ENCODE results near the gene FIS1.

DNA sequence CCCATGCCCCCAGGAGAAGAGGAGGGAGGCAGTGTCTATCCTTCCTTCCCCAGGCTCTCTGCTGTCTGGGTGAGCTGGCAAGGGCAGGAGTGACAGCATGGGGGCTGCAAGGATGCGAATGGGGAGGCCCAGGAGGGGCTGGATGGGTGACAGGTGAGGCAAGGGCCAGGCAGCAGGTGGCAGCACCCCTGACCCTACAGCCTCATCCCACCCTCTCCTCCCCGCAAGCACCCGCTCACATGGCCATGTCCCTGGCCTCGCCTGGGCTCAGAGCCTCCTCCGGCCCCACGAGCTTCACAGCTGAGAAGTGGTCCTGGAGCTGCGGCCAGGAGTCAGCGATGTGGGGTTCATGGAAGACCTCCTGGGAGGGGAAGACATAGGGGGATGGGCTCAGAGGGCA lies 32.9 kb downstream of the FIS1 start:
- TF ChIP-seq EZH2 (IDR thresholded peaks at IDR 0.05; ENCODE audit: low read length): no peak
- TF ChIP-seq, protein P1, sequence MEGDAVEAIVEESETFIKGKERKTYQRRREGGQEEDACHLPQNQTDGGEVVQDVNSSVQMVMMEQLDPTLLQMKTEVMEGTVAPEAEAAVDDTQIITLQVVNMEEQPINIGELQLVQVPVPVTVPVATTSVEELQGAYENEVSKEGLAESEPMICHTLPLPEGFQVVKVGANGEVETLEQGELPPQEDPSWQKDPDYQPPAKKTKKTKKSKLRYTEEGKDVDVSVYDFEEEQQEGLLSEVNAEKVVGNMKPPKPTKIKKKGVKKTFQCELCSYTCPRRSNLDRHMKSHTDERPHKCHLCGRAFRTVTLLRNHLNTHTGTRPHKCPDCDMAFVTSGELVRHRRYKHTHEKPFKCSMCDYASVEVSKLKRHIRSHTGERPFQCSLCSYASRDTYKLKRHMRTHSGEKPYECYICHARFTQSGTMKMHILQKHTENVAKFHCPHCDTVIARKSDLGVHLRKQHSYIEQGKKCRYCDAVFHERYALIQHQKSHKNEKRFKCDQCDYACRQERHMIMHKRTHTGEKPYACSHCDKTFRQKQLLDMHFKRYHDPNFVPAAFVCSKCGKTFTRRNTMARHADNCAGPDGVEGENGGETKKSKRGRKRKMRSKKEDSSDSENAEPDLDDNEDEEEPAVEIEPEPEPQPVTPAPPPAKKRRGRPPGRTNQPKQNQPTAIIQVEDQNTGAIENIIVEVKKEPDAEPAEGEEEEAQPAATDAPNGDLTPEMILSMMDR (optimal IDR thresholded peaks at IDR 0.05 in 1 of 3, IDR thresholded peaks at IDR 0.05 in 1 of 3, conservative IDR thresholded peaks at IDR 0.05 in 1 of 3; ENCODE audit: extremely low read depth in 1 of 3, insufficient read depth in 2 of 3, low read length in 3 of 3): no peak
